ENCODE data around the gene SPATA31E1.
"Not testable (repeated sequence)": the region's sequence is repeated elsewhere in the genome, so short reads cannot be mapped to it uniquely, and the experiment has no call there.

The SPATA31E1 gene

GRCh38 chr9:87882627-87883026 is at the start of gene SPATA31E1:
SPATA31E1 (plus strand) TSS chr9:87882877; CDS start chr9:87882892, 15 bp downstream.
- DNase-seq = no peak

GRCh38 chr9:87834357-87834756 is 48.3 kb upstream of the SPATA31E1 start:
- DNase-seq = no peak

GRCh38 chr9:87836536-87836935 is 46.1 kb upstream of the SPATA31E1 start:
- DNase-seq = no peak

GRCh38 chr9:87836951-87837705 is 45.5 kb upstream of the SPATA31E1 start:
- no peak for DNase-seq

GRCh38 chr9:87840134-87840533 is 42.5 kb upstream of the SPATA31E1 start:
- DNase-seq = no peak

- no peak for DNase-seq
Observed at GRCh38 chr9:87842878-87843585, 39.6 kb upstream of the SPATA31E1 start.

GRCh38 chr9:87844506-87844905 is 38.2 kb upstream of the SPATA31E1 start:
- no peak for DNase-seq

DNA sequence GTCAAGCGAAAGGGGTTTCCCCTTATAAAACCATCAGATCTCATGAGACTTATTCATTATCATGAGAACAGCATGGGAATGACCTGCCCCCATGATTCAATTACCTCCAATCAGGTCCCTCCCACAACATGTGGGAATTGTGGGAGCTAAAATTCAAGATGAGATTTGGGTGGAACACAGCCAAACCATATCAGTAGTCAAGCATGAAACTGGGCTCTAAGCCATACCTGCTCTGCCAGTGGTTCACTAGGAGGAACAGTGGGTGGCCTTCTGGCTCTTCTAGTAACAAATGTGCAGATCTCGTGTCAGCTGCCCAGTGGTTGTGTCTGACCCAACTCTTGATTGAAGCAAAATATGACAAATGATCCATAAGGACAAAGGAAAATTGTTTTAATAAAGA is 34.9 kb upstream of the SPATA31E1 start:
- DNase-seq = not testable (repeated sequence)

- DNase-seq = no peak
Observed at GRCh38 chr9:87849144-87849758, 33.4 kb upstream of the SPATA31E1 start.

- DNase-seq = no peak
Observed at GRCh38 chr9:87850391-87850790, 32.3 kb upstream of the SPATA31E1 start.

DNA sequence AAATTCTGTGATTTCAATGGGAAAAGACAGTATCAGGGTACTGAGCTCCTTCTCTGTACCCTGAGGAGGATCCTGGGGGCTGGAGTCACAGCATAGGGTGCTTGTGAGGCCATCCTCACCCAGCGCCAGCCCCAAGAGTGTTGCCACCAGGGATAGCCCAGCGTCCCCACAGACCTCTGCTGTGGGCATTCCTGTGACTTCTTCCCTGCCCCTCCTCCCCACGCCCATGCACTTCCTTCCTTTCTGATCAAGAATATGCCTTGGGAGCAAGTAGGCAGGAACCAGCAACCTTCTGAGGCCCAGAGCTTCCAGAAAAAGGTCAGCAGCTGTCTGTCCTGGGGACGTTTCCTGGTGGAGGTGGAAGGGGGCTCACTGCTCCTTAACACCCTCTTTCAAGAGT is 31.5 kb upstream of the SPATA31E1 start:
- not testable (repeated sequence) for DNase-seq

DNA sequence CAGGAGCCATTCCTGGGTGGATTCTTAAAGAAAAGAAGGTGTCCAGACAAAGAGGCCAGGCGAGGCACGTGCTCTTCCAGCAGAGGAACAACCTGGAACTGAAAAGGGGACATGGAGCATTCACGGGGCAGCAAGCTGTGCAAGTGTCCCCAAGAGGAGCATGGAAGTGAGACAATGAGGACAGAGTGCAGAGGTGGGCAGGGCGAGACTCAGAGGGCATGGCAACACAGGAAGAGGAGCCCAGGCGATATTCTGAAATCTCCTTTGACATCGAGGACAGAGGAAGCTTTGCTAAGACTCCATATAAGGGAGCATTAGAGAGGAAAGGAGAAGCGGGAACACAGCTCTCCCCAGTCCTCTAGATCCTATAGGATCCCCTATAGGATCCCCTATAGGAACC is 29.4 kb upstream of the SPATA31E1 start:
- no peak for DNase-seq

GRCh38 chr9:87853876-87854579 is 28.6 kb upstream of the SPATA31E1 start:
- DNase-seq = no peak

- no peak for DNase-seq
Observed at GRCh38 chr9:87854580-87854955, 28.1 kb upstream of the SPATA31E1 start.

- no peak for DNase-seq
Observed at GRCh38 chr9:87855061-87855460, 27.6 kb upstream of the SPATA31E1 start.

- no peak for DNase-seq
Observed at GRCh38 chr9:87857141-87857947, 25.3 kb upstream of the SPATA31E1 start.

- no peak for DNase-seq
Observed at GRCh38 chr9:87857948-87858335, 24.7 kb upstream of the SPATA31E1 start.

GRCh38 chr9:87859137-87859536 is 23.5 kb upstream of the SPATA31E1 start:
- no peak for DNase-seq

GRCh38 chr9:87859786-87860185 is 22.9 kb upstream of the SPATA31E1 start:
- no peak for DNase-seq

DNA sequence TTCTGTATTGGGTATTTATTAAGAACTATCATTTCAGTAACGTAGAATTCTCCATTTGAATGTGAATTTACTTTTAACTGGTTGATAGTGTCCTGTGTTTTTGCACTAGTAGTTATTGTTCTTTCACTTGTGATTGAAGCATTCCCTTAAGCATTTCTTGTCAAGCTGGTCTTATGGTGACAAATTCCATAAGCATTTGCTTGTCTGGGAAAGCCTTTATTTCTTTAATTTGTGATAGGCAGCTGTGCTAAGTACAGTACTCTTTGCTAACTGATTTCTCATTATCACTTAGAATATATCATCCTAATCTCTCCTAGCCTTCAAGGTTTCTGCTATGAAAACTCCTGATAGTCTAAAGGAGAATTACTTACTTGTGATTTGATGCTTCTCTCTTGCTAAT is 21.3 kb upstream of the SPATA31E1 start:
- DNase-seq = no peak

- DNase-seq = no peak
Observed at GRCh38 chr9:87862536-87863268, 20.0 kb upstream of the SPATA31E1 start.
